ENCODE data around the gene EDARADD. TPM values are rescaled to one million over a fixed set of nuclear protein-coding genes. Genes with fewer than 3 reads are reported as not detected.
A peak's percentile ranks its signal among the peaks of the same experiment; 100 is the strongest.

Gene EDARADD
- total RNA-seq, 1 experiment from 2014 or later: 35.4 TPM

DNA sequence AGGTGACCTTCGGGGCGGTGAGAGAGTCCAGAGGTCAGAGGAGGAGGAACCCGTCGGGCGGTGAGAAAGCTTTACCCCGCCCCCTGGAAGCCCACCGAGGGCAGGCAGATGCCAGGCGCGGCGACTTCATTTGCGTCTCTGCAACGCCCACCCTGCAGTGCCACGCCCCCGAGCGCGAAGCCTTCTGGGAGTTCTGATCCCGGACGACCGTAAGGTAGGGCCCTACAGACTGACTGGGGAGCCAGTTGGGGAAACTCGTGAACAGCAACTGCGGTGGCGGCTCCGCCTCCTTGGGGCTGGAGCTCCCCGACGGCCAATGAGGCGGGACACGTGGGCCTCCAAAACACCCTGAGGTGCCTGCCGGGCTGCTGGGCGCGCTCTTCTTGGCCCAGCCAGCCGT is 46.0 kb upstream of the EDARADD start:
- BruUV-seq (replicated peaks): no TSS peak
- Histone ChIP-seq H3K27ac (ENCODE audit: low read length) (no peak overlapping the region), H3K36me3 (ENCODE audit: control insufficient read depth, insufficient read depth, low read length) (no peaks in the 10 kb centered on the region), H3K4me1 (ENCODE audit: control insufficient read depth, insufficient read depth, low read length) (peaks cover 11% of the 10 kb centered on the region), H3K27me3 (ENCODE audit: control insufficient read depth, insufficient read depth, low read length) (no peaks in the 10 kb centered on the region), H3K4me3 (ENCODE audit: low read depth in 2 of 2, low read length in 2 of 2) (no peak overlapping the region), H3K9me3 (ENCODE audit: control insufficient read depth, insufficient read depth, low read depth, low read length) (no peaks in the 10 kb centered on the region)
- ChIA-PET POLR2A (no interaction called here), CTCF (no interaction called here)
- TF ChIP-seq REST (IDR thresholded peaks at IDR 0.05; ENCODE audit: insufficient read depth in 1 of 2, low read depth in 2 of 2, low read length in 1 of 2): no peak
- no peak for TF ChIP-seq CTCF (IDR thresholded peaks at IDR 0.05)
- TF ChIP-seq TCF7L2 (IDR thresholded peaks at IDR 0.05; ENCODE audit: low read depth, low read length): no peak
- no peak for TF ChIP-seq SIN3A (IDR thresholded peaks at IDR 0.05; ENCODE audit: borderline replicate concordance, insufficient read depth, low read depth, low read length)
- TF ChIP-seq POLR2AphosphoS5 (IDR thresholded peaks at IDR 0.05; ENCODE audit: low read depth, low read length): no peak
- intact Hi-C loops (cut with micrococcal nuclease; ENCODE audit: unreplicated experiment) (no loop called here), in situ Hi-C loops (cut with HindIII; ENCODE audit: low pct_unique_long_range_greater_than_20kb, low sequenced_read_pairs) (loop anchor here (10.0 kb wide), 1 partner anchor 137 kb away; no protein-coding TSS in a partner anchor)
- DNase-seq (ENCODE audit: low read depth, low spot score) (no peak), ATAC-seq (no peak)

DNA sequence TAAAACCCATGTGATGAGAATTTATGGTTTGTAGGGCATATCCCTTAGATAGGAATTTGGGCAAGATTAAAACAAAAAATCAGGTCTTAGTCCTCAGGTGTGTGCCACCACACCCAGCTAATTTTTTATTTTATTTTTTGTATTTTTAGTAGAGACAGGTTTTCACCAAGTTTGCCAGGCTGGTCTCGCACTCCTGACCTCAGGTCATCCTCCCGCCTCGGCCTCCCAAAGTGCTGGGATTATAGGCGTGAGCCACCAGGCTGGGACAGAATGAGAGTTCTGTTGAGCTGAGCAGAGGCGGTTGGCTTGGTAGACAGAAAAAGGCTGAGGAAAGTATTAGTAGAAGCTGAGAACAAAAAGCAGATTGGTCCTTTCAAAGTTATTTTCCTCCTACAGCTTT is 43.8 kb upstream of the EDARADD start:
- in situ Hi-C loops (cut with HindIII; ENCODE audit: low pct_unique_long_range_greater_than_20kb, low sequenced_read_pairs) (no loop called here), intact Hi-C loops (cut with micrococcal nuclease; ENCODE audit: unreplicated experiment) (no loop called here)
- ATAC-seq: no peak
- no TSS peak for BruUV-seq (replicated peaks)
- ChIA-PET CTCF (no interaction called here), POLR2A (no interaction called here)
- Histone ChIP-seq H3K4me1 (ENCODE audit: control insufficient read depth, insufficient read depth, low read length) (peaks cover 13% of the 10 kb centered on the region; the same call in 1 of the 2 replicates), H3K4me3 (ENCODE audit: low read depth in 2 of 2, low read length in 2 of 2) (no peak overlapping the region), H3K27ac (ENCODE audit: low read length) (peak overlapping the region; percentile 5; the same call in 1 of the 2 replicates), H3K27me3 (ENCODE audit: control insufficient read depth, insufficient read depth, low read length) (no peaks in the 10 kb centered on the region), H3K9me3 (ENCODE audit: control insufficient read depth, insufficient read depth, low read depth, low read length) (no peaks in the 10 kb centered on the region), H3K36me3 (ENCODE audit: control insufficient read depth, insufficient read depth, low read length) (no peaks in the 10 kb centered on the region)
- no peak for DNase-seq (ENCODE audit: low read depth, low spot score)
- TF ChIP-seq TCF7L2 (IDR thresholded peaks at IDR 0.05; ENCODE audit: low read depth, low read length): no peak
- TF ChIP-seq POLR2AphosphoS5 (IDR thresholded peaks at IDR 0.05; ENCODE audit: low read depth, low read length): no peak
- no peak for TF ChIP-seq SIN3A (IDR thresholded peaks at IDR 0.05; ENCODE audit: borderline replicate concordance, insufficient read depth, low read depth, low read length)
- TF ChIP-seq CTCF (IDR thresholded peaks at IDR 0.05): no peak
- TF ChIP-seq REST (IDR thresholded peaks at IDR 0.05; ENCODE audit: insufficient read depth in 1 of 2, low read depth in 2 of 2, low read length in 1 of 2): no peak
